SU-DHL-6 (cell line): ENCODE measurements around the gene NUMB.

Experiments
- H2AFZ ChIP-seq: fragments of 200-600 bp; sonication (generic); 2 replicates; pipeline ENCODE4 v1.6.1; 2014; ENCODE audit warnings: low read depth, mild to moderate bottlenecking, moderate library complexity, mixed read lengths, antibody characterized with exemption, low read length; ENCODE audit not compliant: severe bottlenecking
- H3F3A ChIP-seq: fragments of 200-600 bp; shearing (Covaris generic); 2 replicates; pipeline ENCODE4 v1.6.0; 2016; ENCODE audit warnings: antibody characterized with exemption, mild to moderate bottlenecking; ENCODE audit not compliant: insufficient read depth
- H3K27ac ChIP-seq: fragments of 200-600 bp; sonication (generic); 2 replicates; pipeline ENCODE4 v1.5.1; 2016; ENCODE audit warnings: low read depth, mild to moderate bottlenecking, low read length, moderate library complexity, mixed read lengths
- H3K27me3 ChIP-seq: fragments of 200-600 bp; sonication (generic), shearing (Covaris generic); 2 replicates; pipeline ENCODE4 v1.6.0; 2014; ENCODE audit warnings: mild to moderate bottlenecking, low read length
- H3K36me3 ChIP-seq: fragments of 200-600 bp; sonication (generic); 2 replicates; pipeline ENCODE4 v1.6.1; 2014; ENCODE audit warnings: mild to moderate bottlenecking, low read length, mixed read lengths
- H3K4me2 ChIP-seq: fragments of 300-600, 200-600 bp; shearing (Covaris generic), sonication (generic); 2 replicates; pipeline ENCODE4 v1.6.0; 2014; ENCODE audit warnings: low read length, low read depth, mild to moderate bottlenecking; ENCODE audit not compliant: poor library complexity, severe bottlenecking
- H3K4me3 ChIP-seq: fragments of 200-600 bp; sonication (generic); 2 replicates; pipeline ENCODE4 v1.5.1; 2014; ENCODE audit warnings: antibody characterized with exemption, low read length, mild to moderate bottlenecking, mixed read lengths; ENCODE audit not compliant: insufficient read depth, poor library complexity, severe bottlenecking
- H3K79me2 ChIP-seq: fragments of 200-600 bp; sonication (generic); 2 replicates; pipeline ENCODE4 v1.6.1; 2014; ENCODE audit warnings: mild to moderate bottlenecking, low read length, moderate library complexity; ENCODE audit not compliant: insufficient read depth
- H3K9ac ChIP-seq: fragments of 200-600 bp; sonication (generic); 2 replicates; pipeline ENCODE4 v1.7.0; 2014; ENCODE audit warnings: mild to moderate bottlenecking, low read length
- H3K9me2 ChIP-seq: fragments of 200-600 bp; sonication (generic); replicated peaks from 2 replicates; pipeline ENCODE4 v1.6.1; 2014; ENCODE audit warnings: low read length; ENCODE audit not compliant: insufficient read depth
- H3K9me3 ChIP-seq: fragments of 200-600 bp; sonication (generic); 2 replicates; pipeline ENCODE4 v1.6.1; 2014; ENCODE audit warnings: low read length, mixed read lengths; ENCODE audit not compliant: insufficient read depth
- H4K20me1 ChIP-seq: fragments of 200-600 bp; sonication (generic); 2 replicates; pipeline ENCODE4 v1.6.1; 2014; ENCODE audit warnings: low read depth, mild to moderate bottlenecking, antibody characterized with exemption, low read length, moderate library complexity, mixed read lengths
- CTCF ChIP-seq: fragments of 200-600 bp; sonication (generic); IDR thresholded peaks from one replicate; pipeline ENCODE4 v1.5.1; 2017; ENCODE audit warnings: antibody characterized with exemption, mild to moderate bottlenecking, low read length, moderate library complexity; ENCODE audit not compliant: insufficient read depth, poor library complexity, severe bottlenecking
- EZH2phosphoT487 ChIP-seq: fragments of 200-600 bp; sonication (generic), shearing (Covaris generic); conservative IDR thresholded peaks from 2 replicates; pipeline ENCODE4 v1.6.1; 2018; ENCODE audit warnings: mild to moderate bottlenecking, antibody characterized with exemption, low read length, moderate library complexity, mixed read lengths

Gene NUMB

GRCh38 chr14:73325630-73326299 lies 132.6 kb downstream of the NUMB start:
- no peaks in the 10 kb centered on the region for H3K79me2 ChIP-seq
- H3K36me3 ChIP-seq = no peaks in the 10 kb centered on the region
- H3K27me3 ChIP-seq = no peaks in the 10 kb centered on the region
- no peaks in the 10 kb centered on the region for H4K20me1 ChIP-seq
- H3K9ac ChIP-seq = no peak overlapping the region
- no peak for TF ChIP-seq CTCF
- no peak for TF ChIP-seq EZH2phosphoT487
- no peaks in the 10 kb centered on the region for H3K9me2 ChIP-seq
- H3K4me3 ChIP-seq = no peak overlapping the region
- H2AFZ ChIP-seq = no peak overlapping the region
- H3K27ac ChIP-seq = no peak overlapping the region
- H3K9me3 ChIP-seq = no peaks in the 10 kb centered on the region
- no peak overlapping the region for H3K4me2 ChIP-seq
- H3F3A ChIP-seq = no peaks in the 10 kb centered on the region

GRCh38 chr14:73325063-73325462 lies 133.3 kb downstream of the NUMB start:
- Histone ChIP-seq H3F3A (no peaks in the 10 kb centered on the region), H3K9me2 (no peaks in the 10 kb centered on the region), H3K9ac (no peak overlapping the region), H3K27me3 (no peaks in the 10 kb centered on the region), H2AFZ (no peak overlapping the region), H3K36me3 (no peaks in the 10 kb centered on the region), H3K4me3 (no peak overlapping the region), H3K4me2 (no peak overlapping the region), H3K79me2 (no peaks in the 10 kb centered on the region), H3K27ac (no peak overlapping the region), H4K20me1 (no peaks in the 10 kb centered on the region), H3K9me3 (no peaks in the 10 kb centered on the region)
- TF ChIP-seq CTCF = no peak
- no peak for TF ChIP-seq EZH2phosphoT487

- Histone ChIP-seq H2AFZ (no peak overlapping the region), H3K9me3 (no peaks in the 10 kb centered on the region), H3K27ac (no peak overlapping the region), H4K20me1 (no peaks in the 10 kb centered on the region), H3K79me2 (no peaks in the 10 kb centered on the region), H3K9ac (no peak overlapping the region), H3K27me3 (no peaks in the 10 kb centered on the region), H3K9me2 (no peaks in the 10 kb centered on the region), H3F3A (no peaks in the 10 kb centered on the region), H3K4me3 (no peak overlapping the region), H3K4me2 (no peak overlapping the region), H3K36me3 (no peaks in the 10 kb centered on the region)
- no peak for TF ChIP-seq CTCF
- TF ChIP-seq EZH2phosphoT487 = no peak
Observed at GRCh38 chr14:73324533-73324932, 133.8 kb downstream of the NUMB start.
